Prostate gland (tissue), 2 donors: ENCODE measurements around the gene SFXN1.

Experiments used
- CTCF ChIP-seq, 4 experiments: fragments of 200-600 bp in 2 of 4; fragments of 450-650 bp in 2 of 4; sonication (generic) in 2 of 4; IDR thresholded peaks; 1 replicate in 3 of 4; 2 replicates in 1 of 4; pipeline ENCODE4 v1.5.1; 2016 to 2019; ENCODE audit warnings: antibody characterized with exemption in 4 of 4, mild to moderate bottlenecking in 2 of 4, moderate library complexity in 2 of 4
- POLR2A ChIP-seq: fragments of 450-650 bp; IDR thresholded peaks from one replicate; pipeline ENCODE4 v1.6.1; 2016; ENCODE audit warnings: antibody characterized with exemption, mild to moderate bottlenecking
- POLR2AphosphoS5 ChIP-seq: sonication (generic); formaldehyde crosslinking; IDR thresholded peaks from one replicate; pipeline ENCODE4 v1.6.1; 2017; ENCODE audit warnings: antibody characterized with exemption

GRCh38 chr5:175551266-175551665, 72.9 kb downstream of the SFXN1 start:
- TF ChIP-seq POLR2A (no peak), CTCF (IDR thresholded peaks at IDR 0.05) (no peak), POLR2AphosphoS5 (no peak)
